ENCODE results near the gene FBXO42.
"Not testable (repeated sequence)": the region's sequence is repeated elsewhere in the genome, so short reads cannot be mapped to it uniquely, and the experiment has no call there.

Gene FBXO42

DNA sequence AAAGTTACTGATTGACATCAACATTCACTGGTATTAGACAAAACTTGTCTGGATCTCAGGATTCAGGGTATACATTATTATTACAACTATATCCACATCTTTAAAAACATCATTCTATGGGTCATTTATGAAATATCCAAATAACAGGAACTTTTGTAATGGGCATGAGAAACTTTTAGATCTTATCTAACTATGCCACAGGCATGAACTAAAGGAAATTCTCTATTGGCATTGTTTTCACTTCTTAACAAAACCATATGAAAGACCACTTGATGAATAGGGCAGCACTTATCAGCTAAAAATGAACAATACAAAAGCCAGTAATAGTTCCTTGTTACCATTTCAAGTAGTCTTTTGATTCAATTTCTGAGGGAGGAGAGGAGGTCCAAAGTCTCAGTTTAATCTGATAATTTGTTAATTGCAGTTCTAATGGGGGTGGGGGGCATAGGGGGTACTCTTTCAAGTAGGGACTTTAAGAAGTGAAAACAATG, 84.5 kb downstream of the FBXO42 start:
- FAIRE-seq, result no peak
- no peak for DNase-seq (ENCODE audit: insufficient read length, low spot score)

DNA sequence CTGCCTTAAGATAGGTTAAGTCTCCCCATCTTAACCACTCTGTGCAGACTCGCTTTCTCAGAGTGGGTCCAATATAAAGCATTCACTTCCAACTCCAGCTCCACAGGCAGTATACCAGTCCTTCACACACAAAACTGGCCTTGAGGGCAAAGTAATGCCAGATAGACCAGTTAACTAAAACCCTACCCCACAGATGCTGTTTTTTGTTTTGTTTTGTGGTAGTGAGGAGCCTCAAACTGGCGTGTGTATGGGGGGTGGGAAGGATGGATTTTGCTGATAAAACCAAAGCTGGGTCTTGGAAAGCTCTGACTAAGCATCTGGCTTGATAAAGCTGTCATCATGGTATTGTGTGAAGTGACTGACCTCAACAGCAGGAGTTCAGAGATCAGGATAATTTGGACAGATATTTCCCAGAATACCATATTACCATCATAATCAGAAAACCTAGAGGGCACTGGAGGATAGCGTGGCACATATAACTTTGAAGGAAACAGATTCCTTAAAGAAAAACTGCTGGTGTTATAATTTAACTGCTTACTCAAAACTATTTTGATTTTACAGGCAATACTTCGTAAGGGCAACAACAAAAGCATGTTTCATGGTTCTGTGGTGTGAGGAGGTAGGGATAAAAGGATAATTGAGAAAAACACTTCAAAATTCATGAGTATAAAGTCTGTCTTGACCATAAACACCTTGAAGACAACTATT, 85.7 kb downstream of the FBXO42 start:
- FAIRE-seq, result no peak
- DNase-seq (ENCODE audit: insufficient read length, low spot score), result no peak

DNA sequence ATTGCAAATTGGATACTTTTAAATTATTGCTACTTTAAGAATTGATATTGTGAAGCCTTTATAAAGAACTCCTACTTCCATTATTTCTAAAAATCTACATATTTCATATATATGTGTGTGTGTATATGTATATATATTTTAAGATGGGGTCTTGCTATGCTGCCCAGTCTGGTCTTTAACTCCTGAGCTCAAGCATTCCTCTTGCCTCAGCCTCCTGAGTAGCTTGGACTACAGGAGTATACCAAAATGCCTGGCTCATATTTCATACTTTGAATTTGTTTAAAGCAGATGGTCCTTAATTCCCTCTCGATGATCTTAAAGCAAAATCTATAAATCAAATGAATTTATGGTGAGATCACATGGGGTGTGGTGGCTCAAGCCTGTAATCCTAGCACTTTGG, 90.2 kb downstream of the FBXO42 start:
- FAIRE-seq (no peak), DNase-seq (ENCODE audit: insufficient read length, low spot score) (no peak)

DNA sequence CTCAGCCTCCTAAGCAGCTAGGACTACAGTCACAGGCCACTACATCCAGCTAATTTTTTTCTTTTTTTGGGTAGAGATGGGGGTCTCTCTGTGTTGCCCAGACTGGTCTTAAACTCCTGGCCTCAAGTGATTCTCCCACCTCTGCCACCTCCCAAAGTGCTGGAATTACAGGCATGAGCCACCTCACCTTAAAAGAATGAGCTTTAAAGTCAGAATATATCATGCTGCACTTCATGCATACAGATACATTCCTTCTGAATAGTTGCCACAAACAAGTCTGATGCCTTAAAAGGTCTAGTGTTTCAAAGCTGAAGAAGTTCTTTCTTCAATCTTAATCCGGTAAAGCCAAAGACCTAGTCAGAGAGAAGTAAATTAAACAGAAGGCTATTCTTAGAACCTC, 91.5 kb downstream of the FBXO42 start:
- FAIRE-seq, result no peak

DNA sequence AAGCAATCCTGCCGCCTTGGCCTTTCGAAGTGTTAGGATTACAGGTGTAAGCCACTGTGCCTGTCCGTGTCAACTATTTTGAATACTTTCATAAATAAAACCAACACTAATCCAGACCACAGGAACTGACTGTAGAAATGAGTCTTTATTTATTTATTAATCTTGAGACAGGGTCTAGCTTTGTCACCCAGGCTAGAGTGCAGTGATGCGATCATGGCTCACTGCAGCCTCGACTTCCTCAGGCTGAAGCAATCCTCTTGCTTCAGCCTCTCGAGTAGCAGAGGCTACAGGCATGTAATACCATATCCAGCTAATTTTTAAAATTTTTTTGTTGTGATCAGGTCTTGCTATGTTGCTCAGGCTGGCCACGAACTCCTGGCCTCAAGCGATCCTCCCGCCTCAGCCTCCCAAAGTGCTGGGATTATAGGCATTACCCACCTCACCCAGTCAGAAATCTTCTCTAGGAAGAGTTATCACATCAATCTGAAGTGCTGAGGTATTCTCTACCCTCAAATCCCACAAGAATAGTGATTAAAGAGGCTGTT, 93.6 kb downstream of the FBXO42 start:
- no peak for FAIRE-seq
- DNase-seq (ENCODE audit: insufficient read length, low spot score), result no peak

More for the DNA sequence above, 91.5 kb downstream of the FBXO42 start:
- DNase-seq (ENCODE audit: insufficient read length, low spot score), result no peak

DNA sequence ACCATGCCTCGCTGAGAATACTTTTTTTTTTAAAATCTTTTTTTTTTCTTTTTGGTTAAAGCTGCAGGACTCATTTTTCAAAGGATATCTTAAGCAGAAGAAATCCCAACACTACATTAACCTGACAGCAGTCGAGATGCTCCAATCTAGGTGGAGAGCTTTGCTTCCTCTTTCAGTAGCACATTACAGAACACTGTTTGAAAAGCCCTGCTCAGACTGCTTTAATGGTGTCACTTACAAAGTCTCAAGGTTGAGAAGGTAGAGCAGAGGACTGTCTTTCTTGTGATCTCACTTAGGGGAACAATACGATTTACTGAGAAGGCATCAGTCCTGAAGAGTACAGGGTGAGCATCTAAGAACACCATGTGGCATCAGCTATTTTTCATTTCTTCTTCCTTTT, 94.3 kb downstream of the FBXO42 start:
- no peak for FAIRE-seq
- DNase-seq (ENCODE audit: insufficient read length, low spot score), result no peak

DNA sequence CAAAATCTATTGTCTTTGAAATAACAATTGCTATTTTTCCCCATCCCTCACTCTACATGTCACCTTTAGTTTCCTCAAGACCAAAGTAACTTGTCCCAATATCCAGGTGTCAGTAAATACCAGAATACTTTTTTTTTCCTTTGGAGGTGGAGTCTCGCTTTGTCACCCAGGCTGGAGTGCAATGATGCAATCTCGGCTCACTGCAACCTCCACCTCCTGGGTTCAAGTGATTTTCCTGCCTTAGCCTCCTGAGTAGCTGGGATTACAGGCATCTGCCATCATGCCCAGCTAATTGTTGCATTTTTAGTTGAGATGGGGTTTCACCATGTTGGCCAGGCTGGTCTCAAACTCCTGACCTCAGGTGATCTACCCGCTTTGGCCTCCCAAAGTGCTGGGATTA, 94.7 kb downstream of the FBXO42 start:
- not testable (repeated sequence) for DNase-seq (ENCODE audit: insufficient read length, low spot score); FAIRE-seq

DNA sequence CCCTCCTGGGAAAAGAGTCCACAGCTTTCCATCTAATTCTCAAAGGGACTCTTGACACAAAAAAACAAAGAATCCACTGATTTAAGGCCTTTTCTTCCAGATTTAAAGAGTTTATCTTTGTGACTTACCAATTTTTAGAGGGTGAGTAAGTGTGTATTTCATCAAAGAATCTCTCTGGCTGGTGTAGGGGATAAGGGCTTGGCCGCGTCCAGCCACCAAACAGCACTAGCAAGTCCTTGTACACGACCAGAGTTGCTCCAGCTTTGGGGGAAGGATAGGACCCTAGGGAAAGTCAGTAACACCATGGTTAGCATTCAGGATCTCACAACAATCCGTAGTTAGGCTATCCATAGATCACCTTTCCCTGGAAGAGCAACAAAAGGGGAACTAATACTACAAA, 95.8 kb downstream of the FBXO42 start:
- no peak for FAIRE-seq
- no peak for DNase-seq (ENCODE audit: insufficient read length, low spot score)

DNA sequence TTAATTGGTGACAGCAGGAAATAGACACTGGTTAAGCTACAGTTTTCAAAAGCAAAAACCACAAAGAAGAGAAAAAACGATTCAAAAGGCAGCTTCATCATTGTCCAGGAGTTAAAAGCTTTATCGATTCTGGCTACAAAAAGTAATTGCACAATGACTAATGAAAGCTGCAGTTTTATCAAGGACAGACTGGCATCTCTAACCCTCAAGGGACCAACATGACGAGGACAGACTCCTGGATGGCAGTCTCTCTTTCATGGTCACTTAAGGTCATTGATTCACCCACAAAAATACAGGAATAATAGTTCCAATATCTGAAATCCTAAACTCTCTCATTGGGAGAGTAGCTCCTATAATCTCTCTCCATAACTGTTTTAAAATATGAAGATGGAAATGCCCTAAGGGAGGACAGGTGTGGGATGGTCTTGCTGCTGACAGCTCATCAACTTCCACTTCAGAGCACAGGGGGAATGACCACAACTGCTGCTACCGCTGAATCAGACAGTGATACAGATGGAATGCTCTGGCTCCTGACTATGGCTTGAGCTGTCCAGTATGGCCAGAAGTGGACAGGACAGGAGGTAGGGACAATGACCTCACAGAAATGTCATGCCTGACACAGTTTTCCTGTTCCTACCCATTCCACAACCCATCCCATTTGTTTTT, 97.9 kb downstream of the FBXO42 start:
- peak; percentile 23 for FAIRE-seq
- DNase-seq (ENCODE audit: insufficient read length, low spot score), result no peak

DNA sequence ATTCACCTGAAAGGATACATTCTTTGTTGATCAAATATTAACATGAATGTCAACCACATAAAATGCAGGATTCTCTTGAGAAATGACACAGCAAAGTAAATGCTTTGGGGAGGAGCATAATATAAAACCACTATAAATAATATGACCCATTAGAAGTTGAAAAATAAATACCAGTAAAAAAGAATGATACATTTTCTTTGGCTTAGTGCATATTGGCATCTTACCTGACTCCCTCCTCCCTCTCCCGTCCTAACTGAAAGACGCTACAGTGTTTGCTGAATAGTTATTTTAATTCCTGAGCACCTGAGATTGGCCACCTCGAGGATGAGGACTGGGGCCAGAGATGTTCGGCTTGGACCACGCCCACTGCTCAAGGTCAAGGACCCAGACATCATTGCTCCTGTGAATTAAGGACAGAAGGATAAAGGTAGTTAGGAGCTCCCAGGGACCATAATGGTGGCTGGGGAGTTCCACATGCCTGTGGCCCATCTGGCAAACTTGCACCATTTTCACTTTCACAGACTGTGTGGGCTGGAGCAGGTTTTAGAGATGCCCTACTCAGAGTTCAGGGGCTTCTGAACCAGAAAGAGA, 98.9 kb downstream of the FBXO42 start:
- DNase-seq (ENCODE audit: insufficient read length, low spot score) (no peak), FAIRE-seq (no peak)

DNA sequence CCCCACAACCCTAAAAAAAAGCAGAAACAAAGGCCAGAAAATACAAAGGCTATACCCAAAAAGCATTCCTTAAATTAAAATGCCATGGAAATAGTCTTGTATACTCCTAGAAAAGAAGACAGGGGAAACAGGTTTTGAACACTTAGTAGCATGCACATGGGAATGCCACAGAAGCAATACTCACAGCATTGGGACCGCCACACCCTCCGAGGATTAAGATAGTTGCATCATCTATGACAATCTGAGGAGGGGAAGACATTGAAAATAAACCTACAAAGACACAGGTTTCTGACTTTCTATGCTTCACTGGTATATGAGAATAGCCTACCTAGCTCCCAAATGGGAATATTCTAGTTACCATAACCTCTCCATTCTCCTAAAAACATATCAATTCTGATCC, 99.4 kb downstream of the FBXO42 start:
- DNase-seq (ENCODE audit: insufficient read length, low spot score), result no peak
- no peak for FAIRE-seq

DNA sequence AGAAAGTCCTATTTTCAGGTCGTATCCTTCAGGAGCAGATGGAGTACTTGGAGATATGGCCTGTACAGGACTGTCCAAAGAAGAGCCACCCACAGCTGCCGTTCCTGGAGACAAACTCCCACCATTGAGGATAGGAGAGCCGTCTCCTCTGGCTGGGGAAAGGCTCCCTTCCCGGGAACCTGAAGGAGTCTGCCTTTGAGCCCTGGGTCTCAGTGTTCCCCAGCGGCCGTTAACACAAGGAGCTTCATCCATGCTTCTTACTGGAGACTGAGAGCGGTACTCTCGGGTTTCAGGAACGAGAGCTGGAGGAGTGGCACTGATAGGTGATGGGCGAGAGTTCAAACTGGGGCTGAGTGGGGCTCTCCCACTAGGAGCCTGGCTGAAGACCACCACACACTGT, 100.9 kb downstream of the FBXO42 start:
- FAIRE-seq (no peak), DNase-seq (ENCODE audit: insufficient read length, low spot score) (no peak)

DNA sequence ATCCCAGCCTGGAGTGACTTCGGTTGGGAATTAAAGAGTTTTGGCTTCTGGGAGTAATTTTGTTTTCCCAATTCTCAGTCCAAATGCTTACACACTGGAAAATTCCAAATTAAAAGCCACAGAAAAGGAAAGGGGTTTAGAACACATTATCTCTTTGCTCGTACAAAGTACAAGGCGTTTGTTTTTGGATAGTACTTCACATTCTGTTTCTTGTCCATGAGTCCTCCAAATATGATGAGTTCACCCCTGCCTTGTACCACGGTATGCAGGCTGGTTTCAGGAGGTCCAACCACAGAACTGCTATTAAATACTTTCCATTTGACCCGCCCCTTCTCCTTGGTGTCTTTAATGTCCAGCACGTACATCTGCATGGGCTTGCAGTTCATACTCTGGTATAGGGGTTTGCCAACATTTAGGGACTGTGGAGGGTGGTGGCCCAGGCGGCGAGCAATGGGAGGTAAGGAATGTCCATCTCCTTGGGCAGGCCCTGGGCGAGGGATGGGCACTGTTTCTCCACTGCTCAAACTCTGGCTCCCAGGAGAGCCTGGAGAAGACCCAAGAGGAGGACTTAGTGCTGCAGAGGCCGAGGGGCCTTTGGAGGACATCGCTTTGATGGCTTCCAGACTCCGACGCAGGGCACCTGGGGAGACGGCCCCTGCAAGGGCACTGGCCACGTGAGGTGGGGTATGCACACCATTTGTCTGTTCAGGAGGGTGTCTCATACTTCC, 101.6 kb downstream of the FBXO42 start:
- DNase-seq (ENCODE audit: insufficient read length, low spot score) (no peak), FAIRE-seq (no peak)

DNA sequence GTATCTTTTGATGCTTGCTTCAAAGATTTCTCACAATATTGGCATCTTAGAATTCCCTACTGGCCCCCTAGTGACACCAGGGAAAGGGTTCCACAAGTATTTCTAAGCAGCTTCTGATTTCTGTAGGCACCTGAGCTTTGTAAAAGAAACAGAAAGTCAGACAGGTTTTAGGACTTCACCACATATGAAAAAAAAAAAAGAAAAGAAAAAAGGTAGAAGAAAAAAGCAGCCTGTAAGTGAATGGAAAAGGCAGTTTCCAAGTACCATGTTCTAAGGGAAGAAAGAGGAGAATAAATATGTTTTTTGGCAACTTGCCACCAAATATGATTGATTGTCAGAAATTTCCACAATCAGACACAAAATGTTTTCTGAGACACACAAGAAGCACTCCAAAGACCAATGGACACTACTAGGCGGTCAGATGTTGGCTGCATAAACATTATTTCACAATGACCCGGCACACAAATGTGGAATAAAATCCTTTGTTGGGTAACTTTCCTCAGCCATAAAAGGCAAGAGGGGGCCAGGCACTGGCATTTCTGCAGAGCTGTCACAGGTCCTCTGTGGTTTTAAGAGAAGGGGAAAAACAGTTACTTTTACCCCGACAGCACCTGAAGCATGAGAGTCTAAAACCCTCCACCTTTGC, 102.6 kb downstream of the FBXO42 start:
- DNase-seq (ENCODE audit: insufficient read length, low spot score), result no peak
- no peak for FAIRE-seq

DNA sequence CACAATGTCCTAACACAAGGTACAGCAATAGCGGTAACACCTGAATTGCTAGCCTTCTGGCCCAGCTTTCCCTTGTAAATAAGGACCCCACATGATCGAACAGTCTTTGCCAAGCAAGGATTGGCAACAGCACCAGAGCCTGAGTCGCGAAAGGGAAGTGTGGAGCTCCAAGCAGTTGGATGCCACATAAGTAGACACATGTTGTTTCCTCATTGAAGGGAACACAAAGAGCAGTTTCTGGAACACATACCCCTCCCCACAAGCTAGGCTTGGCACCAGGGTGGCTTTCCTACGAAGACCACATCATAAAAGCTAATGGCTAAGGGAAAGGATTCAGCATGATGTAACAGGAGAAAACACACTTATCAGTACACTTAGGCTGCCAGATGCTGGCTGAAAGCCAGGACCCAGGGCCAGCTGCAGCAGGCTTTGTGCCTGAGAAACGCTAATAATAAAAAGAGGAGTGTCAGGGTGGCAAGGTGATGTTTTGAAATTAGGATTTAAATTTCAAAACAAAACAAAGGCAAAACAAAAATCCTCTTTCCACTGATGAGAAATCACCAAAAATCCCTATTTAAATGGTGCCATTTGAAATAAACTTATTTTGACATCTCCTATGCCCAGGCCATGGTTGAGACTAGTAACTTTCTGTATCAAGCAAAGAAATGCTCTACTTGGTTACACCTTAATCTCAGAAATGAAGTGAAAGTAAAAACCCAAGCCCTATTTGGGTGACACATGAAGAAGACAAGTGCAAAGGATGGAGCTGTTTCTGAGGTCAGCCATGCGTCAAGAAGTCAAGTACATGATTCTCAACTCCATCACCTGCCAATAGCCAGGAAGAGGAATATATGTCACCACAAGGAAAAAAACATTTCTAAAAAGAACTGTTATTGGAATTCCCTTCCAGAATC, 103.4 kb downstream of the FBXO42 start:
- FAIRE-seq (peak; percentile 86), DNase-seq (ENCODE audit: insufficient read length, low spot score) (peak; percentile 58)

DNA sequence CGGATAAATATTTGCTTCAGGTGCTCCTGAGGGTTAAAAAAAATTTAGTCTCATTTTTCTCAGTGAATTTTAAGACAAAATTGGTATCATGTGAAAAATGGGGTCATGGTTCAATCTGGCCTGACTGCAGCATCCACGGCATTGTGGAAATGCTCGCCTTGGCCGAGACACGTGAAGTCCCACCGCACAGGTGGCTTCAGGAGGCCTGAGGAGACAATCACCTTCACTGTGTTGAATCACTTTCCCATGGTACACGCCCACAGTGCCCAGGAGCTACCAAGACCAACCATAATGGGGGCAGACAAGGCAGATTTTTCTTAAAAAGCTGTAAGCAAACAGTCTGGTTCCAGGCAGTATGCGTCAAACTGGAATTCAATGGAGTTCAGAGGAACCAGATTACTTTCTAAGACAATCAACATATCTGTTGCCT, 104.3 kb downstream of the FBXO42 start:
- FAIRE-seq, result no peak
- no peak for DNase-seq (ENCODE audit: insufficient read length, low spot score)

DNA sequence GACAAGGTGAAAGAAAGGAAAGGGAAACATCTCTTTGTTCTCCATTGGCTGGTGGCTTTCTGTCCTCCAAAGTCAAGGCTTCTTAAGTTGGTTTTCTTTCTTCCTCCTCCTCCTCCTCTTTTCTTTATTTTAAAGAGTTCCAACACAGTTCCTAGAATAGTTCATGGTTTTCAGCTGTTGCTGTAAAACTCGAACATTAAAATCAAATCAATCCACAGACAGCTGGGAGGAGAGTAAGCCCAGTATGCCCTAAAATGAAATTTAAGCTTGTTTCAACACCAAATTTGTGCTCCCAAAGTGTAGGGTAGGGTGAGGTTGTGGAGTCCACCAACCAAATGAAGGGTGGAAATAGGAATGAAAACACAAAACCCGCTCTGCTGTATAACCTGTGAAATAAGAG, 104.8 kb downstream of the FBXO42 start:
- DNase-seq (ENCODE audit: insufficient read length, low spot score), result no peak
- no peak for FAIRE-seq

DNA sequence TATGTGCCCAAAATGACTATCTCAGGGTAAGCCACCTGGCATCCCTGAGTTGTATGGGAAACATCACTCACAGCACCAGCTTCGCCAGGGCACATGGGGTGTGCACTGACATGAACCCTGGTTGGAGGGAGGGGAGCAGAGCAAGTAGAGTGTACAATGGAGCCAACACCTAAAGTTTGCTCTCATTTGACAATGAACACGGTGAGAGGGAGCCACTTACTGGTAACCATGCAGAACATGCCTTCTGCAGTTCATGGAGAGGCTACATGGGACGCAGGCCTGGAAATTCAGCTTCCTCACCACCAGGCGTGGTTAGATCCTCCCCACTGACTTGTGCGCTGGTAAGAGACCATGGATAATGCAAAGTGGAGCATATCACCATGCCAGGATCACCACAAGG, 105.3 kb downstream of the FBXO42 start:
- DNase-seq (ENCODE audit: insufficient read length, low spot score) (no peak), FAIRE-seq (no peak)

DNA sequence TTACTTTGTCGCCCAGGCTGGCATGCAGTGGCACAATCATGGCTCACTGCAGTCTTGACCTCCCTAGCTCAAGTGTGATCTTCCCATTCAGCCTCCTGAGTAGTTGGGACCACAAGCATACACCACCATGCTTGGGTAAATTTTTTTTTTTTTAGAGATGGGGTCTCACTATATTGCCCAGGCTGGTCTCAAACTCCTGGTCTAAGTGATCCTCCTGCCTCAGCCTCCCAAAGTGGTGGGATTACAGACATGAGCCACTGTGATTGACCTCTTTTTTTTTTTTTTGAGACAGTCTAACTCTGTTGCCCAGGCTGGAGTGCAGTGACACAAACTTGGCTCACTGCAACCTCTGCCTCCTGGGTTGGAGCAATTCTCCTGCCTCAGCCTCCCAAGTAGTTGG, 106.0 kb downstream of the FBXO42 start:
- FAIRE-seq; DNase-seq (ENCODE audit: insufficient read length, low spot score): not testable (repeated sequence)
